SHP77 treated with DMSO at 0.1 percent for 48 hours (cell line): ENCODE results near the gene PRKD2.

Source experiments
- DNase-seq: peaks from one replicate; lab custom pipeline; 2025; lab: John Stamatoyannopoulos, UW

PRKD2 gene

DNA sequence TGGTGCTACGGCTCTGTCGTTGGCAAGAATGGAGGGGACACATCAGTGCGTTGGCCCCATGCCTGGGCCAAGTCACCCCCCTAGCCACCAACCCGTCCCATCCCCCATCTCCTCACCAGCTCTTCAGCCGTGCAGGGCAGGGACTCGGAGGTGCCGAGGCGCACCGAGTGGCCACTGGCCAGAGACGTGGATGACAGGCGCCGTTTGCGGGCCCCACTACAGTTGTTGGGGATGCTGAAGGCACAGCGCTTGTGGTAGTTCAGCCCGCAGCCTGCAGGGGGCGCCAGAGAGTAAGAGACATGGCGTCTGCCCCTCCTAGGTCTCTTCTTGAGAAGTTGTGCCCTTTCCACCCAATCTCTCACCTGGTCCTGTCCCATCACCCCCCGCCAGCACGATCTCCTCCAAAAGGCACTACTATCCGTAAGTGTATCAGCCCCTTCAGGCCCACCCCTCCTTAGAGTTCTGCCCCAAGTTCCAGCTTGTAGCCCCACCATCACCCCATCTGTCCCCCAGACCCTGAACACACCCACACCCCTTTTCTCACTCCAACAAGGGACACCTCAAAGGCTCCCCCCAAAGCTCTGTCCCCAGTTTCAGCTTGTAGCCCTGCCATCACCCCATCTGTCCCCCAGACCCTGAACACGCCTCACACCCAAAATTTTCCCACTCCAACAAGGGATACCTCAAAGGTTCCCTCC, 12.4 kb downstream of the PRKD2 start:
- no peak for DNase-seq

DNA sequence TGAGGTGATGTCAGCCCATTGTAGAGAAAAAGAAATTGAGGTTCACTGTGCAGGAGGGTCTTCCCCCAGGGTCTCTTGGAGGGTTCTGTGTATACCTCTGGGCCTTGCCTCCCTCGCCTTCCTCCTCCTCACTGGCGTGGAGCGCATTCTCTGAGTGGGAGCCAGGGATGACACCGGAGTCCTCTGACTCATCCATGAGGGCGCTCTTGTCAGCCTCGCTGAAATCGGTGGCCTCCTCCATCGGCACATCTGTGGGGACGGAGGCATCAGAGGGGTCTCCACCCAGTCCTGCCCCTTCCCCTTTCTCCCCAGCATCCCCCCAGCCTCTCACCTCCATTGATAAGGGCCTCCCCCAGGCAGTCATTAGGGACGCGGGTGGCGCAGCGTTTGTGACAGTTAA, 16.2 kb downstream of the PRKD2 start:
- DNase-seq = no peak

DNA sequence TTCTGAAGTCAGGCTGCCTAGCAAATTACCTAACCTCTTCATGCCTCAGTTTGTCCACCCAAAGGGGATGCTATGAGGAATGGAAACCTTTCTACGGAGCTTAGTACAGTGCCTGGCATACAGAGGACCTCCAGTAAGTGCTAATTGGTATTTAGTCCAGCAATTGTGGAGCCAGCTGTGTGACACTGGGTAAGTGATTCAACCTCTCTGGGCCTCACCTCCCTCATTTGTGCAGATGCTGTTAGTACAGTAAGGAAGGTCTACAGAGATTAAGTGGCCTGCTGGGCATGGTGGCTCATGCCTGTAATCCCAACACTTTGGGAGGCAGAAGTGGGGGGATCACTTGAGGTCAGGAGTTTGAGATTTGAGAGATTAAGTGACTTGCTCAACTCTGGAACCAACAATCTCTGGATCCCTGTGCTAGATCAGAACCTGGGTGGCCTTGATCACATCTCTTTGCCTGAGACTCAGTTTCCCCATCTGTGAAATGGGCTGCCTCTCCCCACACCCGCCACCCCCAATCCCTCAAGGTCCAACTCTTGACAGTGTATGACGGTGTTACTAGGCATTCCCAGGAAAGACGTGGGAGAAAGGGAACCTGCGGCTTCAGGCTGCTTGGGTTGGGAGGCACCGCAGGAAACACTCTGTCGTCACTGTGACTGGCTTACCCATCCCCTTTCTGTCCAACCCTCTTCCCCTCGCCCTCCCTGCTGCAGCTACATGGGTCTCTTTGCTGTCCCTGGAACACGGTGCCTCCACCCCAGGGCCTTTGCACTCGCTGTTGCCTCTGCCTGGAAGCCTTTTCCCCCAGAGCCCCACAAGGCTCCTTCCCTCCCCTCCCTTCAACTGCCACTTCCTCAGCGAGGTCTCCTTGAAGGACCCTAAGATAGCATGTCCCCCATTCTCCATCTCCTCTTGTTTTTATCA, 18.3 kb downstream of the PRKD2 start:
- DNase-seq = no peak

DNA sequence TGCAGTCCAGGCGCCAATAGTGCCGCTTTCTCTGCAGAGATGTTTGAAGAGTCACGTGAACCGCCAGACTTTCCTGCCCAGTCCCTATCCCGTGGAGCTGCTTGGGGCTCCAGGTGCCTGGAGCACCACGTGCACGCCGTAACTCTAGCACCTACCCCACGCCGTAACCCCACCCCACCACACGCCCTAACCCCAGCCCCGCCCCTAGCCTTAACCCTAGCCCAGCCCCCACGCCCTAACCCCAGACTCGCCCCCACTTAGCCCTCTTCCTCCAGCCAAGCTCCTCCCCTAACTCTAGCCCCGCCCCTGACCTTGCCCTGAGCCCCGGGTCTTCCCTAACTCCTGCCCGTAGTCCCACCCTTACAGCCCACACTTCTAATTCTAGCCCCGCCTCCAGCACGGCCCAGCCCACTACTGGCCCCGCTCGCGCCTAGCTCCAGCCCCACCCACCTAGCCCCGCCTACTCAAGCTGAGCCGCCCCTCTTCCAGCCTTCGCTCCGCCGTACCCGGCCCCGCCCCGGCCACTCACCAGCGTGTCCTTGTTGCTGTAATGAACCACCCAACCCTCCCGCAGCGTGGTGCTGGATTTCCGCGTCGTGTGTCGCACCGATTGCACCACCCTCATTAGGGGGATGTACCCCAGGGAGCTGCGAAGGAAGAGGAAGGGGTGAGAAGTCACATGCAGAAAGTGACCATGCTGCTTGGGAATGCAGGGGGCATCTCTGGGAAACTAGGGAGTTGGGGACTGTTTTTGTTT, 19.5 kb downstream of the PRKD2 start:
- DNase-seq = no peak

DNA sequence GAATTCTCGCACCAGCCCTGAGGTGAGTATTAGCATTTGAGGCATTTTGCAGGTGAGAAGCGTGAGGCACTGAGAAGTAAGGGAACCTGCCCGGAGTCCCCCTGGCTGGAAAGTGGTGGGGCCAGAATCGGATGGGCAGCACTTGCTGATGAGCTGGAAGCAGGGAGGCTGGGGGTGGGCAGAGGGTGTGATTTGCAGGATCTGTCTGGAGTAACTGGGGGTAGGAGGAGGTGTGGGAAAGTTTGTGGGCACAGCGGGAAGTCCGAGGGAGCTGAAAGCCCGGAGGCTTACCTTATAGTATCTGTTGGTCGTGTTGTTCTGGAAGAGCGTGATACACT, 20.1 kb downstream of the PRKD2 start:
- DNase-seq = no peak

DNA sequence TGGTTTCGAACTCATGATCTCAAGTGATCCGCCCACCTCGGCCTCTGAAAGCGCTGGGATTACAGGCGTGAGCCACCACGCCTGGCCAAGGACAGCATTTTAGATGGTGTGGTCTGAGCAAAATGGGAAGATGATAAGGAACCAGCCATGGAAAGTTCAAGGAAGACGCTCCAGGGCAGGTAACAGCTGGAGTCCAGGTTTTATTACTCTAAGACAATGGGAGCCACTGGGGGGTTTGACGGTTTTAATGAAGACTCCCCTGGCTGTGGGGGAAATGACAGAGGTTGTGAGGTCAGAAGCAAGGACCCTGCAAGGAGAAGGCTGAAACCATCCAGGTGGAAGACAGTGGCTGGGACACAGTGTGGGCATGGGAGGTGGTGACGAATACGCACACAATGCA, 20.9 kb downstream of the PRKD2 start:
- DNase-seq = no peak

DNA sequence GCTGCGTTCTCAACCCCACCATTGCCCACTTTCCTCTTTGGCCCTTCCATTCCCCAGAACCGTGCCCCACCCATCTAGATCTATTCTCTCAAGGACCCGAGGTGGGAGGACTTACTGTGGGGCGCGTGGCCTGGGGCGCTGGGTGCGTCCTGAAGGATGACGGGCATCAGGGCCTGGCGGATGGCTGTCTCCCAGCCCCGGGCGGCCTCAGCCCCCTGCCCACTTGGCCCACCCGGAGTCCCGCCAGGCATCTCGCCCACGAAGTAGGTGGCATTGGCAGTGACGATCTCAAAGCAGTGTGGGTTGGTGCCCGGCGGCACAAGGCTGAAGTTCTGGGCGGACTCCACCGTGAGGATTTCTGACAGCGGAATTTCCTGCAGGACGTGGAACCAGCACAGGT, 23.2 kb downstream of the PRKD2 start:
- no peak for DNase-seq

DNA sequence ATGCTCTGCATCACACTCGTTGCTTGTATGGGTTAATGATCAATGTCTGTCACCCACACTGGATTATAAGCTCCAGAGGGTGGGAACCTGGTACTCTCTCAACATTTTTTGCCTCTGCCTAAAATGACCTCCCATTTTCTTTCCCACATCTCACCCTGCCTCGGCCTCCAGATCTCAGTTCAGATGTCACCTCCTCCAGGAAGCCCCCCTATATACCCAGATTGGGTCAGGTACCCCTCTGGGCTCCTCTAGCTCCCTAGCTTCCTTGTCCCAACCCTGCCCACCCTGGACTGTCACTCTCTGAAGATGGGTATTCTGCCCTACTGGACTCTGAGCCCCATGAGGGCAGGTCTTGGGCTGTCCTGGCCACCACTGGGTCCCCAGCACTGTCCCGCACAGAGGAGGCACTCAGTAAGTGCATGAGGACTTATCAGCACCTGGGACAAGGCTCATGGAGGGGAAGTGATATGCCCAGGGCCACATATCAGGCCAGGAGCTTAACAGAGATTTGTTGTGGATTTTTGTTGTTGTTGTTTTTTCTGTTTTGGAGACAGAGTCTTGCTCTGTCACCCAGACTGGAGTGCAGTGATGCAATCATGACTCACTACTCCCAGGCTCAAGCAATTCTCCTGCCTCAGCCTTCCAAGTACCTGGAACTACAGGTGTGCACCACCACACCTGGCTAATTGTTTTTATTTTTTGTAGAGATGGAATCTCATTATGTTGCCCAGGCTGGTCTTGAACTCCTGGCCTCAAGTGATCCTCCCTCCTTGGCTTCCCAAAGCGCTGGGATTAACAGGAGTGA, 23.8 kb downstream of the PRKD2 start:
- no peak for DNase-seq

DNA sequence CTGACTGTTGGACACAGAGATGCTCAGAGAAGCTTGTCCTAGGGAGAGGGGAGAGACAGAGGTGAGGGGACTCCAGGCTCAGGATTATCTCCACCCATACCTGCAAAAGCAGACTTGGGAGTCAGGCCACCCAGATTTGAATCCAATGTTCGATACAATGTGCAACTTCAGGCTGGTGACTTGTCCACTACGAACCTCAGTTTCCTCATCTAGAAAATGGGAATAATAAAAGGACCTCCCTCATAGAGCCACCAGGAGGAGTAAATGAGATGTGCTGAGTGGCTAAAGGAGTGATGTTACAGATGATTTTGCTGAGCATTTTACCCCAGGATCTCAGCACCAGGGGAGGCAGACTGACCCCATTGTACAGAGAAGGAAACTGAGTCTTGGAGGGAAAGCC, 25.0 kb downstream of the PRKD2 start:
- no peak for DNase-seq

DNA sequence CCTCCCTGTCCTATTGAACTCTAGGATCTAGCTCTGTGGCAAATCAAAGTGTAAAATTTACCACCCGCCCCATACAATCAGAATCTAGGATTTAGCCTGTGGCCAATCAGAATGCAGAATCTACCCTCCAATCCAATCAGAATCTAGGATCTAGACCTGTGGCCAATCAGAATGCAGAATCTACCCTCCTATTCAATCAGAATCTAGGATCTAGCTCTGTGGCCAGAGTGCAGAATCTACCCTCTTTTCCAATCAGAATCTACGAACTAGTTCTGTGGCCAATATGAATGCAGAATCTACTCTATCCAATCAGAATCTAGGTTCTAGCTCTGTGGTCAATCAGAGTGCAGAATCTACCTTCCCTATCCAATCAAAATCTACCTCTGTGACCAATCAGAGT, 25.8 kb downstream of the PRKD2 start:
- no peak for DNase-seq

DNA sequence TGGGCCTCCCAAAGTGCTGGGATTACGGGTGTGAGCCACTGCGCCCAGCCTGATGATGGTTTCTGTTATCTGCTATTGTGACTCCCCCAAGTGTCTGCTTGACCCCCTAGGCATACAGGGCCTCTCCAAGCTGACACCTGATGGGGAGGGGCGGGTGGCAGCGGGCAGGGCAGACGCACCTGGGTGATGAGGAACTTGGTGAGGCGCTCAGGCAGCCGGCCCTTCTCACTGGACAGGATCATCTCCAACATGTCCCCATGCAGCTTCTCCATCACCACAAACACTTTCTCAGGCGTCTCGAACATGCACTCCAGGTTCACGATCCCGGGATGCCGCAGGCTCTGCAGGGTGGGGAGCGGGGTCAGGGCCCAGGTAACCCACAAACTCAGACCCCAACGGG, 27.6 kb downstream of the PRKD2 start:
- DNase-seq = no peak

DNA sequence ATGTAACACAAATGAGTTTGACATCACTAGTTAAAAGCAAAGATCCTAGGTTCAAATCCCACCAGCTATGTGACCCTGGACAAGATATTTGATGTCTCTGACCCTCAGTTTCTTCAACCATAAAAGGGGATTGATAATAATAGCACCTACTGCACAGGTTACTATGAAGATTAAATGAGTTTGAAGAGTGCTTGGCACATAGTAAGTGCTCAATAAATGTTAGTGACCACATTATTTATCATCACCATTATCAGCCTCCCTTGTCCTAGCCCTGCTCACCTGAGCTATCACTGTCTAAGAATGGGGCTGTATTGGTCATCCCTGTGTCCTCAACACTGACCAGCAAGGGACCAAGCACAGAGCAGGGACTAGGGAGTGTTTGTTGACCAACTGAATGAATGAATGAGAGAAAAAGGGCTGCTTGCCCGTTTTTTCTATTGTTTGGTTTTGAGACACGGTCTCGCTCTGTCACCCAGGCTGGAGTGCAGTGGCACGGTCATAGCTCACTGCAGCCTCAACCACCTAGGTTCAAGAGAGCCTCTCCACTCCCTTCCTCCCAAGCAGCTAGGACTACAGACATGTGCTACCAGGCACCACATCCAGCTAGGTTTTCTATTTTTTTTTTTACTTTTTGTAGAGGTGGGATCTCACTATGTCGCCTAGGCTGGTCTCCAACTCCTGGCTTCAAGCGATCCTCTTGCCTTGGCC, 29.3 kb downstream of the PRKD2 start:
- no peak for DNase-seq

DNA sequence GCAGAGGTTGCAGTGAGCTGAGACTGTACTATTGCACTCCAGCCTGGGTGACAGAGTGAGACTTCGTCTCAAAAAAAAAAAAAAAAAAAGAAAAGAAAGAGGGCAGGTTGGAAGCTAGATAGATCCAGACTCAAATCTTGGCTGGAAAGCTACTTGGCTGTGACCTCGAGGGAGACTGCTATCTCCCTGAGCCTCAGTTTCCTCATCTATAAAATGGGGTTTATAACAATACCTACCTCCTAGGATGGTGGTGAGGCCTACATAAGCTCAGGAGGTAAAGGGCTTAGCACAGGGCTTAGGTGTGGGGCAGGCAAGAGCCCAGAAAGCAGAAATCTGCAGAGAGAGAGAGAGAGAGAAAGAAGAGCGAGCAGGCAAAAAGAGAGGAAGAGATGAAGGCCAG, 31.7 kb downstream of the PRKD2 start:
- DNase-seq = no peak

DNA sequence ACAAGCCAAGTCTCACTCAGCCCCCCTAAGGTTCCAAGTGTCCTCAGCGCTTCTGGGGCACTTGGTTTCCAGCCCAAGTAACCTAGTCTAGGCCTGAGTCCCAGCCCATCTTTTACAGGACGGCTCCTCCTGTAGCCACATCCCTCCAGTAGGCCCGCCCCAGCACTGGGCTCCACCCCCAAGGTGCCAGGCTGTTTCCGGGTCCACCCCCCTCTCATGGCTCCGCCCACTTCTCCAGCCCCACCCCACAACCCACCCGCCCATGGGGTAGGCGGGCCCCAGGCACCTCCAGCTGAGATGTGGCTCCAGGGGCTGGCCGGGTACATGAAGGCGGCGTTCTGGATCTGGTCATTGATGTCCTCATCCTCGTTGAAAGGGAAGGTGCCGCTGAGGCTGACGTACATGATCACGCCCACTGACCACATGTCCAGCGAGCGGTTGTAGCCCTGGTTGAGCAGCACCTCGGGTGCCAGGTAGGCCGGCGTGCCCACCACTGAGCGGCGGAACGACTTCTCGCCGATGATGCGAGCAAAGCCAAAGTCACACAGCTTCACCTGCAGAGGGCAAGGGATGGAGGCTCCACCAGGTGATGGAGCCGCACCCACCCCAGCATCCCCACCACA, 38.7 kb downstream of the PRKD2 start:
- no peak for DNase-seq

DNA sequence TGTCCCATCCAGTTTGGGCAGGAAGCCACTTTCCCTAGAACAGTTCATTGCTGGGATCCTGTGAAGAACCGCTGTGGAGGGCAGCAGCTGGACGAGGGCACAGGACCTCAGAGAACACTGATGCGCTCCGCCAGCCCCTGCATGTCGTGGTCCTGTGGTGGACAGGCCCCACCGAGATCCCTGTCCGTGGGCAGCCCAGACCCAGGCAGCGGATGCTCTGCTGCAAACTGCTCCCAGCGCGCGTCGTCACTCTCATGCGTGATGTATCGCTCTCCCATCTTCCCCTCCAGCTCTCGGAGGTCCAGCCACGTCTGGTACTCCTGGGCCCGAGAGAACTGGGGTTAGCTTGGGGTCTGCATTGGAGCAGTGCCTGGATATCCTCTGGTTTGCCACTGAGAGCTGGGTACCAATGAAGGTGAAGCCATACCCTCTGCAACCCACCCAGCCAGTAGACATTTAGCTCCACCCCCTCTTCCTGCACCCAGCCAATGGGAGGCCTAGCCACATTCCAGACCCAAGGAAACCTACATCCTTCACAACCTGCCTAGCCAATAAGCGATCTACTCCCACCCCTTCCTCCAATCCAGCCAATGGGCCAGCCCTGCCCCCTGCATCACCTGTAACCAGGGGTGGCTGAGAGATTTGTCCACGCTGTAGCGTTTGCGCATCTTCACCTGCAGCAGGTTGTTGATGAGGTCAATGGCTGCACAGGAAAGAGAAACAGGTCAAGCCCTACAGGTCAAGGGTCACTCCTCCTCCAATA, 42.3 kb downstream of the PRKD2 start:
- no peak for DNase-seq

DNA sequence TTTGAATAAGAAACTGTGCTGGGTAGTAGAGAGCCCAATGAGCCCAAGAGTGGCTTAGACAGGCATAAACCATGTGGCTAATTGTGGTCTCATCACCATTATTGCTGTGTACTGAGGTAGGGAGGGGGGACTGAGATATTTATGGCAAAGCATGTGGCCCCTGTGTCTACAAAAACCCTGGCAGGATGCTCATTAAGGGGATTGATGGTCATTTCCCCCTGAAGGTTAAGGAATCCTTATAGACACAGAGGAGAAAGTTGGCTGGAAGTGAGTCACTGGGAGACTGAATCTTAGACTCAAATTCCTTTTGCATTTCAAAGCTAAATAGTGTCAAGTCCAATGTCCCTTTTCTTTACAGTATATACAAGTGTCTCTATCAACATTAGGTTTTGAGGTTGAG, 46.1 kb downstream of the PRKD2 start:
- DNase-seq = no peak

DNA sequence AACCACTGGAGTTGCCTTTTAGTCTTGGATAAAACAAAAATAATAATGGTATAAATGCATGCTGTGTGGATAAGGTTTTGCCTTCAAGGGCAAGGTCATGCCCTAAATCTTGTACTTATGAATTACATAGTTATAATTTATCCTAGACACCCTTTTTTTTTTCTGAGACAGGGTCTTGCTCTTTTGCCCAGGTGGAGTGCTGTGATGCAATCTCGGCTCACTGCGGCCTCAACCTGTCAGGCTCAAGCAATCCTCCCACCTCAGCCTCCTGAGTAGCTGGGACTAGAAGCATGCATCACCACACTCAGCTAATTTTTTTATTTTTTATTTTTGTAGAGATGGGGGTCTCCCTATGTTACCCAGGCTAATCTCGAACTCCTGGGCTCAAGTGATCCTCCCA, 48.3 kb downstream of the PRKD2 start:
- DNase-seq = no peak

DNA sequence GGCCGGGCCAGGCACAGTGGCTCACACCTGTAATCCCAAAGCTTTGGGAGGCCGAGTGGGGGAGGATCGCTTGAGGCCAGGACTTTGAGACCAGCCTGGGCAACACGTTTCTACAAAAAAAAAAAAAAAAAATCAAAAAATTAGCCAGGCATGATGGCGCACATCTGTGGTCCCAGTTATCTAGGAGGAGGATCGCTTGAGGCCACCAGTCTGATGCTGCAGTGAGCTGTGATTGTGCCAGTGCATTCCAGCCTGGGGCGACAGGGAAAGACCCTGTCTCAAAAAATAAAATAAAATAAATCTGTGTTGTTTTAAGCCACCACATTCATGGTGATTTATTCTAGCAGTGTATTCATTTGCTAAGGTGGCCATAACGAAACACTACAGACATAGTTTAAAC, 51.8 kb downstream of the PRKD2 start:
- DNase-seq = no peak

DNA sequence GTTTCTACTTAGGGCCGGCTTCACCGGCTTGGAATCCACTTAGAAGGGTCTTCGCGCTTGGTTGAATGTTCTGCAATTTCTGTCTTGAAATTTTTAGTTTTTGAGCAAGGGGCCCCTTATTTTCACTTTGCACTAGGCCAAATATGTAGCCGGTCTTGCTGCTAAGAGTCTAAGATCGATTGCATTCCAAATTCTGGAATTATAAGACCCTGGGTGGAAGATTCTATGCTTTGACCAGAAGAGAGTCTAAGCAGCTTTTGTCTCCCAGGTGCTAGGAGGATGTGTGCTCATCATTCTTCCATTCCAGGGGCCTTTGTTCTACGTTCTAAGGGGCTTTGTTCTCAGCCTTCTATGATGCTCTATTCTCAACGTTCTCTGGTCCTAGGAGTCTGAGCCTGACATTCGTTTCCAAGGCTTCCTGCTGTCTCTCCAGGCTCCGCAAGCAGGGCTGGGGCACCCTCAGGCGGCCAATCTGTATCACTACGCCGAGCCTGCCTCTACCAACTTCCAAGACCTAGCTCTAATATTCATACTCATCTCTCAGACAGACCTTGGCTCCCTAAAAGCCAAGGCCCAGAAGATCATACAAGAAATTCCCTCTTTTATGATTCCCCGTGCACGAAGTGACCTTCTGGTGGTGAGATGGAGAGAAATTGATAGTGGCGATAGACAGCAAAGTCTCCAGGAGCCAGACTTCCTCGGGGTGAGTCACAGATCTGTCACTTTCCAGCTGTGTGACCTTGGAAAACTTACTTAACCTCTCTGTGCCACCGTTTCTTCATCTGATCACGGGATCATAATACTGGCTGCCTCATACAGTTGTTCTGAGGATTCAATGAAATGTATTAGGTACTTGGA, 55.0 kb downstream of the PRKD2 start:
- DNase-seq = peak; percentile 58
